ENCODE data around the gene TLR9.
"Not testable (repeated sequence)": the region's sequence is repeated elsewhere in the genome, so short reads cannot be mapped to it uniquely, and the experiment has no call there.

The TLR9 gene

DNA sequence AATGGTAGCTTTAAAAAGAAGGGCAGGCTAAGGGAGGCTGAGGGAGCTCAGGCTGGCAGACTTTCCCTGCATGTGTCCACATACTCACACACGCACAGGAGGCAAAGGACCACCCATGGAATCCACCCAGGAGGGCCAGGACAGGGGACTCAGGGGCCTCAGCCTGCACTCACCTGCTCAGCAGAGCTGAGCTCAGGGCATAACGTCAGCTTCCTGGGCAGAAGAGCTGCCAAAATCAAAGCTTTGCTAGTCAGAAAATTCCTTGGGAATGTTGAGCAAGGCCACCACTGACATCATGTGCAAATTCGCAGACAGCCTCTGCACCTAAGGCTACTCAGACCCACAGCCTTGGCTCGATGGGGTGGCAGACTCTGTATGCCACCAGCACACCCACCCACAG is 43.9 kb downstream of the TLR9 start:
- DNase-seq (ENCODE audit: extremely low read depth, low read depth), result peak; percentile 10
- TF ChIP-seq CTCF (IDR thresholded peaks at IDR 0.05; ENCODE audit: low read depth, low read length), result no peak

GRCh38 chr3:52178537-52178936 is 46.9 kb downstream of the TLR9 start:
- no peak for TF ChIP-seq CTCF (IDR thresholded peaks at IDR 0.05; ENCODE audit: low read depth, low read length)
- DNase-seq (ENCODE audit: extremely low read depth, low read depth), result no peak

DNA sequence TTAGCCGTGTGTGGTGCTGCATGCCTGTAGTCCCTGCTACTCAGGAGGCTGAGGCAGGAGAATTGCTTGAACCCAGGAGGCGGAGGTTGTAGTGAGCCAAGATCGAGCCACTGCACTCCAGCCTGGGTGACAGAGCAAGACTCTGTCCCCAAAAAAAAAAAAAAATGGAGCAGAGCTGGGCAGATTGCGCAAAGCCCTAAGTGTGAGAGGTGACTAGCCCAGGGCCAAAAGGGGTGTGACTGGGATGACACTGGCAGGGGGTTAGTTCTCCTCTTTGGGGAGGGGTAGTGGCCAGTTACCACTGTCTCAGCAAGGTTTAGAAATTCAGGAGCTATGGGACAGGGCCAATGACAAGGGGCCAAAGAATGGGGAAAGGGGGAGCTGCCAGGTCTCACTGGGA is 47.3 kb downstream of the TLR9 start:
- not testable (repeated sequence) for DNase-seq (ENCODE audit: extremely low read depth, low read depth)

DNA sequence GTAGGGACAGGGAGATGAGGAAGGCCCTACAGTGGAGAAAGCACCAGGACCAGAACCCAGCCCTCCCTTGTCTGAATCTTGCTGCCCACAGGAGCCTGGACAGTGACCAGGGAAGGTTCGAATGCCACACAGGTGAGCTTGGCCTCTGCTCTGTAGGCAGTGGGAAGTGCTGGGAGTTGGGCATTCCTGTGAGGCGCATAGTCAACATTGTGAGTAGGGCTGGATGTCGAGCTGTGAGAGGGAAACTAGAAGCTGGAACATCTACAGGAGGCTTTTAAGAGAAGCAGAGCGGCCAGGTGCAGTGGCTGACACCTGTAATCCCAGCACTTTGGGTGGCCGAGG is 47.8 kb downstream of the TLR9 start:
- TF ChIP-seq CTCF (IDR thresholded peaks at IDR 0.05; ENCODE audit: low read depth, low read length), result no peak
- no peak for DNase-seq (ENCODE audit: extremely low read depth, low read depth)

- no peak for TF ChIP-seq CTCF (IDR thresholded peaks at IDR 0.05; ENCODE audit: low read depth, low read length)
Measured at GRCh38 chr3:52176951-52177700, 48.3 kb downstream of the TLR9 start.

DNA sequence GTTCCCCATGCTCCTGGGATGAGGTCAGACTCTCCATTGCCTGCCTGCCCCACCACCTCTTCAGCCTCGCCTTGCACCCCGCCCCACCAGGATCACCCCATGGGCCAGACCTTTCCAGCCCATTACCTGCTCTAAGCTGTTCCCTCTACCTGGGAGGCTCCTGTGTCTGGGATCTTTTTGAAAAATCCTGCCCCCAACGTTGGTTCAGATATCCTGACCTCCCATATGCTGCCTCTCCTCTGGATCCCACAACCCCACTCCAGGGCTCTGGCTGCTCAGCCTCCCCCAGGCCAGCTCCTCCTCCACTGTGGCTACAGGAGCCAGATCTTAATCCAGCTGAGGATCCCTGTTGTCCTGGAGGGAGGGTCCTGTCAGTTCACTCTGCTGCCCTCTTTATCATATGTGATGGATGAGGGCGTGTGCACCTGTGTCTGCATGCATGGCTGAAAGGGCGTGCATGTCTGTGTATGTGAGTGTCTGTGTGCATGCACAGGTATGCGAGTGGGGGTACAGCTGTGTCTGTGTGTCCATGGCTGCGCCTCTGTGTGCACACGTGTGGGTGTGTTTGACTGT is 49.2 kb downstream of the TLR9 start:
- TF ChIP-seq CTCF (IDR thresholded peaks at IDR 0.05; ENCODE audit: low read depth, low read length), result no peak
- DNase-seq (ENCODE audit: extremely low read depth, low read depth), result no peak

More at GRCh38 chr3:52176951-52177700, 48.3 kb downstream of the TLR9 start:
- DNase-seq (ENCODE audit: extremely low read depth, low read depth), result no peak

GRCh38 chr3:52175416-52176179 is 49.8 kb downstream of the TLR9 start:
- TF ChIP-seq CTCF (IDR thresholded peaks at IDR 0.05; ENCODE audit: low read depth, low read length), result no peak
- DNase-seq (ENCODE audit: extremely low read depth, low read depth), result no peak
